Stimulated activated CD4-positive, alpha-beta T cell treated with anti-CD3 and anti-CD28 coated beads, Interleukin-1b, Interleukin-23, amount 100 ng/mL, for 24 hours (primary cell): ENCODE measurements around the gene HTR4.
"Not testable (repeated sequence)": the region's sequence is repeated elsewhere in the genome, so short reads cannot be mapped to it uniquely, and the experiment has no call there.

Experiments used
- DNase-seq, 4 experiments: peaks; one replicate each; pipeline ENCODE4 v3.0.0-alpha.2; 2020; ENCODE audit warnings: low read depth in 4 of 4, low spot score in 1 of 4

Gene HTR4

GRCh38 chr5:148653836-148654781 is at the start of gene HTR4:
Gene HTR4 (minus strand): TSS chr5:148654527. CDS start chr5:148637014, 17,513 bp downstream.
- DNase-seq: no peak

- DNase-seq: no peak
Measured at GRCh38 chr5:148702019-148702596, 47.8 kb upstream of the HTR4 start.

GRCh38 chr5:148699028-148699427 is 44.7 kb upstream of the HTR4 start:
- DNase-seq: no peak

- no peak for DNase-seq
Measured at GRCh38 chr5:148697809-148698196, 43.5 kb upstream of the HTR4 start.

- DNase-seq: no peak
Measured at GRCh38 chr5:148697180-148697808, 43.0 kb upstream of the HTR4 start.

- no peak for DNase-seq
Measured at GRCh38 chr5:148696187-148697036, 42.1 kb upstream of the HTR4 start.

- no peak for DNase-seq
Measured at GRCh38 chr5:148690945-148691344, 36.6 kb upstream of the HTR4 start.

- DNase-seq: no peak
Measured at GRCh38 chr5:148688787-148689186, 34.5 kb upstream of the HTR4 start.

- DNase-seq: no peak
Measured at GRCh38 chr5:148687871-148688270, 33.5 kb upstream of the HTR4 start.

- no peak for DNase-seq
Measured at GRCh38 chr5:148687427-148687826, 33.1 kb upstream of the HTR4 start.

GRCh38 chr5:148686660-148687059 is 32.3 kb upstream of the HTR4 start:
- no peak for DNase-seq

- DNase-seq: no peak
Measured at GRCh38 chr5:148685520-148686134, 31.3 kb upstream of the HTR4 start.

- DNase-seq: no peak
Measured at GRCh38 chr5:148684528-148684927, 30.2 kb upstream of the HTR4 start.

GRCh38 chr5:148683651-148684050 is 29.3 kb upstream of the HTR4 start:
- DNase-seq: no peak

- DNase-seq: no peak
Measured at GRCh38 chr5:148682058-148683026, 28.0 kb upstream of the HTR4 start.

- no peak for DNase-seq
Measured at GRCh38 chr5:148681157-148682057, 27.1 kb upstream of the HTR4 start.

- DNase-seq: not testable (repeated sequence)
Measured at GRCh38 chr5:148673704-148674103, 19.4 kb upstream of the HTR4 start.

- DNase-seq: no peak
Measured at GRCh38 chr5:148666353-148666752, 12.0 kb upstream of the HTR4 start.
